Esophagus (tissue), 2 donors: ENCODE measurements around the gene CDK3. TPM values are rescaled to one million over a fixed set of nuclear protein-coding genes. Genes with fewer than 3 reads are reported as not detected.
"Not testable (repeated sequence)": the region's sequence is repeated elsewhere in the genome, so short reads cannot be mapped to it uniquely, and the experiment has no call there.

Experiments used
- H3K27ac ChIP-seq, 2 donors: one replicate each; pipeline ENCODE4 v1.5.1; 2013; ENCODE audit warnings: low read depth in 2 of 2, mild to moderate bottlenecking in 2 of 2, inconsistent platforms in 1 of 2, low read length in 1 of 2, moderate library complexity in 1 of 2
- H3K27me3 ChIP-seq, 2 donors: one replicate each; pipeline ENCODE4 v1.6.1; 2013; ENCODE audit warnings: low read length in 2 of 2, control low read depth in 1 of 2, mild to moderate bottlenecking in 1 of 2; ENCODE audit not compliant: insufficient read depth in 2 of 2, control insufficient read depth in 1 of 2
- H3K36me3 ChIP-seq, 2 donors: one replicate each; pipeline ENCODE4 v1.6.1; 2013; ENCODE audit warnings: low read length in 1 of 2; ENCODE audit not compliant: control insufficient read depth in 2 of 2, insufficient read depth in 2 of 2
- H3K4me1 ChIP-seq, 2 donors: one replicate each; pipeline ENCODE4 v1.6.1; 2013; ENCODE audit warnings: low read length in 1 of 2; ENCODE audit not compliant: control insufficient read depth in 2 of 2, insufficient read depth in 2 of 2
- H3K4me3 ChIP-seq, 2 donors: one replicate each; pipeline ENCODE4 v1.5.1; 2013; ENCODE audit warnings: low read length in 2 of 2, mild to moderate bottlenecking in 2 of 2, low read depth in 1 of 2, moderate library complexity in 1 of 2
- H3K9me3 ChIP-seq, 2 donors: one replicate each; pipeline ENCODE4 v1.6.1; 2013; ENCODE audit warnings: mild to moderate bottlenecking in 2 of 2, low read depth in 1 of 2, low read length in 1 of 2, moderate library complexity in 1 of 2; ENCODE audit not compliant: control insufficient read depth in 2 of 2, insufficient read depth in 1 of 2
- WGBS, 2 donors: extraction: QIAGEN DNeasy Blood & Tissue Kit; methylation state at CpG; one replicate each; pipeline ENCODE4 v1.1.7; 2013; 5-methylcytosine and 5-hydroxymethylcytosine counted together
- polyA plus RNA-seq, 2 donors: library from polyadenylated mRNA; stranded (reverse); fragments of 200-250 nt; gene quantifications; one replicate each; pipeline ENCODE4 v1.2.3, GENCODE V29; 2013
- donor health status: healthy with polysubstance abuse.
- donor health status: Bipolar disorder and iron deficiency.

The CDK3 gene
- 10 to 100 TPM in 1 of 2 donors, 1 to 10 TPM in 1; 6.5 to 16.2 TPM for polyA plus RNA-seq

DNA sequence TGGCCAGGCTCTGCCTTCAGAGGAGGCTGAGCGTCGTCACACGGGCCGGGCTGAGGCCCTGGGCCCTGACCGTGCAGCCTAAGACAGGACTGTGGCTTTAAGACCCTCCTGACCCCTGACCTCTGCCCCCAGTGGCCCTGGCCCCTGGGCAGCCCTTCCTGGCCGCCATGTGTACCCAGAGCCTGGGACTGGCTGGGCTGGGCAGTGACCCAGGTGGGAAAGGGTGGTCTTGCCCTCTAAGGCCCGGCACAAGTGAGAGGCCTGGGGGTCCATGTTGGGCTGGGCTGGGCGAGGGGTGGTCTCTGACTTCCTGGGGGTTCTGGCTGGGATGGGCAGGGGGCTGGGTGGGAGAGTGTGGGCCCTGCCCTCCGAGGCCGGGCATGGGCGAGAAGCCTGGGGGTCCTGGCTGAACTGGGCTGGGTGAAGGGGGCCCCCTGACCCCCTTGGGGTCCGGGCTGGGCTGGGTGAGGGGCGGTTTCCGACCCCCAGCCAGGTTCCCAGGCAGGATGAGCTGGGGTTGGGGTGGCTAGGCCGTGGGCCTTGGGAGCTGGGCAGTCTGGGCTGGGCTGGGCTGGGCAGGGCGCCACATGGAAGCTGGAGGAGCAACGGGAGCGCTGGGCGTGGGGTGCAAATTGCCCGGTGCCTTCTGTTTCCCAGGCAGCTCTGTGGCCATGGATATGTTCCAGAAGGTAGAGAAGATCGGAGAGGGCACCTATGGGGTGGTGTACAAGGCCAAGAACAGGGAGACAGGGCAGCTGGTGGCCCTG lies at the start of gene CDK3:
TSS of gene CDK3 (plus strand) at position 101 of the 767 bp plus-strand sequence. CDS start at position 672, 571 bp downstream.
- WGBS, 2 donors = 77 to 78% methylated on average over 17 to 21 of the region's 21 CpGs
- Histone ChIP-seq H3K4me1 (peaks cover 0 to 10% of the 10 kb centered on the region in 2 donors), H3K4me3 (no peak within 1 kb of the TSS), H3K27me3 (no peaks in the 10 kb centered on the region), H3K36me3 (peaks cover 0 to 20% of the 10 kb centered on the region in 2 donors), H3K9me3 (no peaks in the 10 kb centered on the region), H3K27ac (peak within 1 kb of the TSS; percentile 2 to 78)

GRCh38 chr17:75950855-75951554 lies 49.6 kb upstream of the CDK3 start:
- no peak overlapping the region for H3K4me3 ChIP-seq
- H3K36me3 ChIP-seq = peaks cover 21 to 44% of the 10 kb centered on the region in 2 donors
- no peaks in the 10 kb centered on the region for H3K27me3 ChIP-seq
- no peaks in the 10 kb centered on the region for H3K4me1 ChIP-seq
- H3K9me3 ChIP-seq = no peaks in the 10 kb centered on the region
- WGBS, 2 donors = 78 to 79% methylated on average over 8 of the region's 8 CpGs
- H3K27ac ChIP-seq = no peak overlapping the region

GRCh38 chr17:75959051-75959838 lies 41.4 kb upstream of the CDK3 start:
- Histone ChIP-seq H3K27ac (no peak overlapping the region), H3K4me3 (no peak overlapping the region), H3K36me3 (peaks cover 6 to 13% of the 10 kb centered on the region in 2 donors), H3K9me3 (no peaks in the 10 kb centered on the region), H3K27me3 (no peaks in the 10 kb centered on the region), H3K4me1 (no peaks in the 10 kb centered on the region)
- WGBS, 2 donors = 53 to 71% methylated on average over 8 of the region's 8 CpGs

GRCh38 chr17:75959839-75960511 lies 40.7 kb upstream of the CDK3 start:
- H3K4me3 ChIP-seq = no peak overlapping the region
- peaks cover 6 to 10% of the 10 kb centered on the region in 2 donors for H3K36me3 ChIP-seq
- WGBS, 2 donors = 88 to 93% methylated on average over 11 of the region's 11 CpGs
- no peak overlapping the region for H3K27ac ChIP-seq
- no peaks in the 10 kb centered on the region for H3K27me3 ChIP-seq
- H3K4me1 ChIP-seq = no peaks in the 10 kb centered on the region
- no peaks in the 10 kb centered on the region for H3K9me3 ChIP-seq

DNA sequence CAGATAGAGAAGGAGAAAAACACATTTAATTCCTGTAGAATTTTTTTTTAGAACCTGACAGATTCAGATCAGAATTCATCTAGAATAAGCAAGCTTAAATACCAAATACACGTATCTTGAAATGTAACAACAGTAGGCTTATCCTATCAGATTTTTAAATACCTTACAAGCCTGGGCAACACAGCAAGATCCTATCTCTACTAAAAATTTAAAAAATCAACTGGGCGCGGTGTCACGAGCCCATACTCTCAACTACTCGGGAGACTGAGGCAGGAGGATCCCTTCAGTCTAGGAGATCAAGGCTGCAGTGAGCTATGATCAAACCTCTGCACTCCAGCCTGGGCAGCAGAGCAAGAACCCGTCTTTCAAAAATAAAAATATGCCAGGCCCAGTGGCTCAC lies 35.2 kb upstream of the CDK3 start:
- Histone ChIP-seq H3K36me3 (no peaks in the 10 kb centered on the region), H3K4me3 (no peak overlapping the region)
- WGBS, 2 donors = 94 to 95% methylated on average over 6 of the region's 6 CpGs

DNA sequence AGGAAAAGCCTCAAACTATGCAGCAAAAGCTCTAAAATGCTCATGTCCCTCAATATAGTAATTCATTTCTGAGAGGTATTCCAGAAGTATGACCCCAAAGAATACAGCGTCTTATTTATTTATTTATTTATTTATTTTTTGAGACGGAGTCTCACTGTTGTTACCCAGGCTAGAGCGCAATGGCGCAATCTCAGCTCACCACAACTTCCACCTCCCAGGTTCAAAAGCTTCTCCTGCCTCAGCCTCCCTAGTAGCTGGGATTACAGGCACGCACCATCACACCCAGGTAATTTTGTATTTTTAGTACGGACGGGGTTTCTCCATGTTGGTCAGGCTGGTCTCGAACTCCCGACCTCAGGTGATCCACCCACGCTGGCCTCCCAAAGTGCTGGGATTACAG lies 31.6 kb upstream of the CDK3 start:
- H3K36me3 ChIP-seq = not testable (repeated sequence)

More for the DNA sequence above, 35.2 kb upstream of the CDK3 start:
- no peaks in the 10 kb centered on the region for H3K27me3 ChIP-seq
- no peaks in the 10 kb centered on the region for H3K4me1 ChIP-seq
- H3K9me3 ChIP-seq = no peaks in the 10 kb centered on the region
- no peak overlapping the region for H3K27ac ChIP-seq

DNA sequence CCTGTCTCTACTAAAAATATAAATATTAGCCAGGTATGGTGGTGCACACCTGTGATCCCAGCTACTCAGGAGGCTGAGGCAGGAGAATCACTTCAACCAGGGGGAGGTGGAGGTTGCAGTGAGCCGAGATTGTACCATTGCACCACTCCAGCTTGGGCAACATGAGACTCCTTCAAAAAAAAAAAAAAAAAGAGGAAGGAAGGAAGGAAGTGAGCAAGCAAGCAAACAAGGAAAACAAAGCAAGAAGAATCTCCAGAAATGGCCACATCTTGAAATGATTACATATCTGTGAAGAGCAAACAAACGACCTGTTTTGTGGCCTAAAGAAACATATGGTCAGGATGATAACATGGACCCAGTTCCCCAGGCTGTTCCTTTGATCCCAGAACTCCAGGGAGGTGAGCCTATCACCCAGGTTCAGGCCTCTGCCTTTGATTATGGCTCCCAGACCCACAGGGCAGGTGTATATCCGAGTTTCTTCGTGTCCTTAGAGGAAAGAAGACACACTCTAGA lies 30.6 kb upstream of the CDK3 start:
- Histone ChIP-seq H3K27me3 (no peaks in the 10 kb centered on the region), H3K27ac (peak overlapping the region in 1 of 2 donors; percentile 47), H3K4me3 (no peak overlapping the region), H3K9me3 (no peaks in the 10 kb centered on the region), H3K4me1 (no peaks in the 10 kb centered on the region), H3K36me3 (no peaks in the 10 kb centered on the region)
- WGBS, 2 donors = 58 to 66% methylated on average over 4 of the region's 4 CpGs

More for the DNA sequence above, 31.6 kb upstream of the CDK3 start:
- 87 to 93% methylated on average over 10 of the region's 10 CpGs for WGBS, 2 donors
- H3K9me3 ChIP-seq, H3K27ac ChIP-seq, H3K27me3 ChIP-seq, H3K4me1 ChIP-seq, H3K4me3 ChIP-seq: not testable (repeated sequence)

GRCh38 chr17:75970626-75971025 lies 30.0 kb upstream of the CDK3 start:
- no peaks in the 10 kb centered on the region for H3K4me1 ChIP-seq

DNA sequence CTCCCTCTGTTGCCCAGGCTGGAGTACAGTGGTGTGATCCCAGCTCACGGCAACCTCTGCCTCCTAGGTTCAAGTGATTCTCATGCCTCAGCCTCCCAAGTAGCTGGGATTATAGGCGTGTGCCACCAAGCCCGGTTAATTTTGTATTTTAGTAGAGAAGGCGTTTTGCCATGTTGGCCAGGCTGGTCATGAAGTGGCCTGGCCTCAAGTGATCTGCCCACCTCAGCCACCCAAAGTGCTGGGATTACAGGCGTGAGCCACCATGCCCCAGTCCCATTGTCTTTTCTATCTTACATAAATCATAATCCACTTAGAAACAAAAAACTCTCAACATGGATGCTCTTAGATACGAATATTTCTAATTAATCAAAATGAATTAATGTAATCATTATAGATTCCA lies 25.5 kb upstream of the CDK3 start:
- not testable (repeated sequence) for H3K4me1 ChIP-seq, H3K27me3 ChIP-seq, H3K9me3 ChIP-seq, H3K27ac ChIP-seq, H3K4me3 ChIP-seq, H3K36me3 ChIP-seq
- 90 to 93% methylated on average over 6 of the region's 6 CpGs for WGBS, 2 donors

More at GRCh38 chr17:75970626-75971025, 30.0 kb upstream of the CDK3 start:
- WGBS, 2 donors = 85 to 86% methylated on average over 7 of the region's 7 CpGs
- H3K27ac ChIP-seq = no peak overlapping the region
- no peaks in the 10 kb centered on the region for H3K9me3 ChIP-seq
- no peaks in the 10 kb centered on the region for H3K36me3 ChIP-seq
- H3K4me3 ChIP-seq = no peak overlapping the region
- H3K27me3 ChIP-seq = no peaks in the 10 kb centered on the region
